ENCODE results near the gene LRRC23. TPM values are rescaled to one million over a fixed set of nuclear protein-coding genes. Genes with fewer than 3 reads are reported as not detected.
A peak's percentile ranks its signal among the peaks of the same experiment; 100 is the strongest.
"Not testable (repeated sequence)": the region's sequence is repeated elsewhere in the genome, so short reads cannot be mapped to it uniquely, and the experiment has no call there.

LRRC23 gene
- total RNA-seq, 4 donors from 2014 or later: 8.7 to 16.4 (median 13.0) TPM

DNA sequence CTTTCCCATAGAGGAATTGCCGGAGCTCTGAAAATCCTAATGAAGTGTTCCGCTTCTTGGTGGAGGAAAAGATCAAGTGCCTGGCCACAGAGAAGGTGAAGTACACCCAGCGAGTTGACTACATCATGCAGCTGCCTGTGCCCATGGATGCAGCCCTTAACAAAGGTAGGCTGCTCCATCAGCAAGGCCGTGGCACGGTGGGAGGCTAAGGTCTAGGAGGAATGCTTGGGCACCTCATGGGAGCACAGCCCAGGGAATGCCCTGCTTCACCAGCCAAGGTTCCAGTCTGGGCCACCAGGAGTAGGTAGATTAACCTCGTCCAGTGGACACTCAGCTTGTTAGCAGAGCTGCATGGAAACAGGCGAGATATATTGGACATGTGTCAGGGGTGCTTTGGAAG lies 43.7 kb upstream of the LRRC23 start:
- H3K4me1 ChIP-seq: no peaks in the 10 kb centered on the region
- WGBS, 2 donors: 92 to 97% methylated on average over 5 to 7 of the region's 7 CpGs
- intact Hi-C loops (cut with DNase I): no loop called here

DNA sequence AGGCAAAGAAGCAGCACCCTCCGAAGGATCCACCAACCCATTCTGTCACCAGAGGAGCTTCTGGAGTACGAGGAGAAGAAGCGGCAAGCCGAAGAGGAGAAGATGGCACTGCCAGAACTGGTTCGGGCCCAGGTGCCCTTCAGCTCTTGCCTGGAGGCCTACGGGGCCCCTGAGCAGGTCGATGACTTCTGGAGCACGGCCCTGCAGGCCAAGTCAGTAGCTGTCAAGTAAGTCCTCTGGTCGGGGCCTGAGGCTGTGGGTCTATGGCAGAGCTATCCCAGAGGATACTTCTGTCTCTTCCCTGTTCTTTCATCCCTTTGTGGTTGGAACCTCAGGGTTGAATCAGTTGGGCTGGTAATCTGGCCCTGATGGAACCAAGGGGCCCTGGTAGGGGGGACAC lies 43.2 kb upstream of the LRRC23 start:
- intact Hi-C loops (cut with DNase I): no loop called here
- DNase-seq: no peak
- WGBS, 2 donors: 97% methylated on average over 8 of the region's 9 CpGs

More for the DNA sequence above, 43.7 kb upstream of the LRRC23 start:
- Histone ChIP-seq H3K36me3 (peaks cover 70 to 86% of the 10 kb centered on the region in 2 donors), H3K9me3 (no peaks in the 10 kb centered on the region), H3K4me3 (replicated peaks in 1 of 3) (no peak overlapping the region), H3K27ac (no peak overlapping the region), H3K27me3 (no peaks in the 10 kb centered on the region)
- TF ChIP-seq, protein P1, sequence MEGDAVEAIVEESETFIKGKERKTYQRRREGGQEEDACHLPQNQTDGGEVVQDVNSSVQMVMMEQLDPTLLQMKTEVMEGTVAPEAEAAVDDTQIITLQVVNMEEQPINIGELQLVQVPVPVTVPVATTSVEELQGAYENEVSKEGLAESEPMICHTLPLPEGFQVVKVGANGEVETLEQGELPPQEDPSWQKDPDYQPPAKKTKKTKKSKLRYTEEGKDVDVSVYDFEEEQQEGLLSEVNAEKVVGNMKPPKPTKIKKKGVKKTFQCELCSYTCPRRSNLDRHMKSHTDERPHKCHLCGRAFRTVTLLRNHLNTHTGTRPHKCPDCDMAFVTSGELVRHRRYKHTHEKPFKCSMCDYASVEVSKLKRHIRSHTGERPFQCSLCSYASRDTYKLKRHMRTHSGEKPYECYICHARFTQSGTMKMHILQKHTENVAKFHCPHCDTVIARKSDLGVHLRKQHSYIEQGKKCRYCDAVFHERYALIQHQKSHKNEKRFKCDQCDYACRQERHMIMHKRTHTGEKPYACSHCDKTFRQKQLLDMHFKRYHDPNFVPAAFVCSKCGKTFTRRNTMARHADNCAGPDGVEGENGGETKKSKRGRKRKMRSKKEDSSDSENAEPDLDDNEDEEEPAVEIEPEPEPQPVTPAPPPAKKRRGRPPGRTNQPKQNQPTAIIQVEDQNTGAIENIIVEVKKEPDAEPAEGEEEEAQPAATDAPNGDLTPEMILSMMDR (IDR thresholded peaks at IDR 0.05): no peak
- TF ChIP-seq POLR2A (IDR thresholded peaks at IDR 0.05): no peak
- no peak for DNase-seq

DNA sequence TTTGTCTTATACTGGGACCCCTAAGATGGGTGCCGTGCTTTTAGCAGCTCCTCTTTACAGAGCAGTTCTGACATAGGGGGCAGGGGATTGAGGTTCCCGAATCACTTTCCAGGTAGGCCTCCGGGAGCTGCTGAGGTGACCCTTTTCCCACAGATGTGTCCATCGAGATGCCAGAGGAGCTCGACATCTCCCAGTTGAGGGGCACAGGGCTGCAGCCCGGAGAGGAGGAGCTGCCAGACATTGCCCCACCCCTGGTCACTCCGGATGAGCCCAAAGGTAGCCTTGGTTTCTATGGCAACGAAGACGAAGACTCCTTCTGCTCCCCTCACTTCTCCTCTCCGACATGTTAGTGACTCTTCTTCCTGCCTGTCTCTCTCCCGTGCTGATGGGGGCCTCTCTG lies 41.6 kb upstream of the LRRC23 start:
- peaks cover 56 to 65% of the 10 kb centered on the region in 2 donors for H3K36me3 ChIP-seq
- peaks cover 4 to 5% of the 10 kb centered on the region in 2 donors for H3K4me1 ChIP-seq
- no peak overlapping the region for H3K4me3 ChIP-seq (replicated peaks in 1 of 3)
- 93 to 95% methylated on average over 11 of the region's 11 CpGs for WGBS, 2 donors
- TF ChIP-seq POLR2A (IDR thresholded peaks at IDR 0.05): no peak
- DNase-seq: no peak
- intact Hi-C loops (cut with DNase I): no loop called here
- no peaks in the 10 kb centered on the region for H3K27me3 ChIP-seq
- no peak overlapping the region for H3K27ac ChIP-seq
- no peaks in the 10 kb centered on the region for H3K9me3 ChIP-seq

More for the DNA sequence above, 43.2 kb upstream of the LRRC23 start:
- no peaks in the 10 kb centered on the region for H3K9me3 ChIP-seq
- H3K27me3 ChIP-seq: no peaks in the 10 kb centered on the region
- peaks cover 67 to 81% of the 10 kb centered on the region in 2 donors for H3K36me3 ChIP-seq
- TF ChIP-seq, protein P1 (IDR thresholded peaks at IDR 0.05): no peak
- TF ChIP-seq POLR2A (IDR thresholded peaks at IDR 0.05): no peak
- H3K4me1 ChIP-seq: no peaks in the 10 kb centered on the region
- H3K27ac ChIP-seq: no peak overlapping the region
- no peak overlapping the region for H3K4me3 ChIP-seq (replicated peaks in 1 of 3)

DNA sequence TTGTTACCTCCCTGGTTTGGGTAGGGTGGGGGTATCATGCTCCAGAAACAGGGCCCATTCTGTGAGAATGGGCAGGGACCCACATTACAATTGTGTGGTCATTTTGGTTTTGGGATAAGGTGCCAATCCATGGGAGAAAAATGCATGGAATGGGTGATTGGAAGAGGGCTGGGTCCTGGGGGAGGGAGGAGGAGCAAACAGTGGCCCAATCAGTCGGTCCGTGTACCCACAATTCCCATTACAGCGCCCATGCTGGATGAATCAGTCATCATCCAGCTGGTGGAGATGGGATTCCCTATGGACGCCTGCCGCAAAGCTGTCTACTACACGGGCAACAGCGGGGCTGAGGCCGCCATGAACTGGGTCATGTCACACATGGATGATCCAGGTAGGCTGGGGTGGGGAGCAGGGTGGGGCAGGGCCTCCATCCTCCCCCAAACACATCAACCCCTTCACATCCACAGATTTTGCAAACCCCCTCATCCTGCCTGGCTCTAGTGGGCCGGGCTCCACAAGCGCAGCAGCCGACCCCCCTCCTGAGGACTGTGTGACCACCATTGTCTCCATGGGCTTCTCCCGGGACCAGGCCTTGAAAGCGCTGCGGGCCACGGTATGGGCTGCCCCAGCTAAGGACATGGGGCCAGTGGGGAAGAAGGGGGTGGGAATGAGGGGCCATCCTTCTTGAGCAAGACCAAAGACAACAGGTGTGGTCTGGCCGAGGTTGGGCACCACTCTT lies 40.9 kb upstream of the LRRC23 start:
- 94 to 100% methylated on average over 8 to 16 of the region's 16 CpGs for WGBS, 2 donors
- intact Hi-C loops (cut with DNase I): no loop called here
- Histone ChIP-seq H3K4me3 (replicated peaks in 1 of 3) (no peak overlapping the region), H3K27me3 (no peaks in the 10 kb centered on the region), H3K4me1 (peaks cover 10 to 11% of the 10 kb centered on the region in 2 donors), H3K36me3 (peaks cover 48 to 58% of the 10 kb centered on the region in 2 donors), H3K27ac (no peak overlapping the region), H3K9me3 (no peaks in the 10 kb centered on the region)
- TF ChIP-seq POLR2A (IDR thresholded peaks at IDR 0.05): no peak
- TF ChIP-seq, protein P1 (IDR thresholded peaks at IDR 0.05): no peak
- no peak for DNase-seq

DNA sequence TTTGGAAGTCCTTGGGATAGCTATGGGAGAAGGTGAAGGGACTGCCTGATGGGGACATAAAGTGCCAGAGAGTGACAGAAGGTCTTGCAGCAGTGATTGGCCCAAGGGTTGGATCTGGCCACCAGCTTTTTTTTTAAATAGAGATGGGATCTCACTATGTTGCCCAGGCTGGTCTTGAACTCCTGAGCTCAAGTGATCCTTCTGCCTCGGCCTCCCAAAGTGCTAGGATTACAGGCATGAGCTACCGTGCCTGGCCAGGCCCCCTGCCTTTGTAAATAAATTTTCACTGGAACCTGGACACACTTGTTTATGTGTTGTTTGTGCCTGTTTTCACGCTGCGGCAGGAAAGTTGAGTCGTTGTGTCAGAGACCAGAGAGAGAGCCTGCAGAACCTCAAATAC lies 39.3 kb upstream of the LRRC23 start:
- DNase-seq; H3K27me3 ChIP-seq; H3K27ac ChIP-seq; intact Hi-C loops (cut with DNase I); H3K4me3 ChIP-seq (replicated peaks in 1 of 3); H3K9me3 ChIP-seq: not testable (repeated sequence)
- WGBS, 2 donors: 88 to 98% methylated on average over 5 of the region's 5 CpGs
- Histone ChIP-seq H3K4me1 (peaks cover 16 to 23% of the 10 kb centered on the region in 2 donors), H3K36me3 (peaks cover 49 to 50% of the 10 kb centered on the region in 2 donors)

DNA sequence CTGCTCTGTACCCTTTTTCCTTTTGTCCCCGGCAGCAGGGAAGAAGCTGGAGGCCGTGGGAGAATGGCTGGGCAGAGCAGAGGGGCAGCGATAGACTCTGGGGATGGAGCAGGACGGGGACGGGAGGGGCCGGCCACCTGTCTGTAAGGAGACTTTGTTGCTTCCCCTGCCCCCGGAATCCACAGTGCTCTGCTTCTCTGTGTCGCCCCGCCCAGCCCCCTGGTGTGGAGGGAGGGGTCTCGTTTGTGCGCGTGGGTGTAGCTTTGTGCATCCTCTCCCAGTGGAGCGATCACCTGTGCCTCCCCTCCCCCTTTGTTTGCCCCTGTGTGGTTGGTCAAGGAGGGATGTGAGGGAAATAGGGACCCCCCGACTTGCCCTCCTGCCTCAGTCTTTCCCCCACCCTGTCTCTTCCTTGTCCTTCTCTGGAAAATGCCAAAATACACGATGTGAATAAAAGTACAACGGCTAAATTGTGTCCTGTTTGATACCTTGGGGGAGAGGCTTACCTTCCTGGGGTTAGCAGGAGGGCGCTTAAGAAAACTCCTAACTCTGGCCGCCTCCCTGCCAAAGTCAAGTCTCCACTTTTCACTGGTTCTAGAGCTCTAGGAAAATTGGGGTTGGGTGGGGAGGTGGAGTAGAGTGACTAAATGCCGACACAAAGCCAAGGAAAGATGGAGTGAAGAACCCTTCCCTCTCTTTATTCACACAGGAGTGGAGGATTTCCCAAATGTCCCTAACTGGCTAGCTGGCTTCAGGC lies 38.3 kb upstream of the LRRC23 start:
- no peaks in the 10 kb centered on the region for H3K27me3 ChIP-seq
- no peak for DNase-seq
- TF ChIP-seq POLR2A (IDR thresholded peaks at IDR 0.05): no peak
- TF ChIP-seq, protein P1 (IDR thresholded peaks at IDR 0.05): no peak
- peaks cover 17 to 28% of the 10 kb centered on the region in 2 donors for H3K4me1 ChIP-seq
- peak overlapping the region in 2 of 3 donors; percentile 84 to 98 for H3K27ac ChIP-seq
- intact Hi-C loops (cut with DNase I): no loop called here
- 77 to 78% methylated on average over 17 to 19 of the region's 19 CpGs for WGBS, 2 donors
- no peaks in the 10 kb centered on the region for H3K9me3 ChIP-seq
- H3K4me3 ChIP-seq (replicated peaks in 1 of 3): peak overlapping the region in 1 of 3 donors; percentile 100
- peaks cover 42 to 45% of the 10 kb centered on the region in 2 donors for H3K36me3 ChIP-seq

Data from thyroid gland (tissue), 4 donors.